ENCODE results near the gene TRAM2. TPM values are rescaled to one million over a fixed set of nuclear protein-coding genes. Genes with fewer than 3 reads are reported as not detected.

The TRAM2 gene
- total RNA-seq, 2 experiments from 2014 or later, result 7.1 to 7.6 TPM

DNA sequence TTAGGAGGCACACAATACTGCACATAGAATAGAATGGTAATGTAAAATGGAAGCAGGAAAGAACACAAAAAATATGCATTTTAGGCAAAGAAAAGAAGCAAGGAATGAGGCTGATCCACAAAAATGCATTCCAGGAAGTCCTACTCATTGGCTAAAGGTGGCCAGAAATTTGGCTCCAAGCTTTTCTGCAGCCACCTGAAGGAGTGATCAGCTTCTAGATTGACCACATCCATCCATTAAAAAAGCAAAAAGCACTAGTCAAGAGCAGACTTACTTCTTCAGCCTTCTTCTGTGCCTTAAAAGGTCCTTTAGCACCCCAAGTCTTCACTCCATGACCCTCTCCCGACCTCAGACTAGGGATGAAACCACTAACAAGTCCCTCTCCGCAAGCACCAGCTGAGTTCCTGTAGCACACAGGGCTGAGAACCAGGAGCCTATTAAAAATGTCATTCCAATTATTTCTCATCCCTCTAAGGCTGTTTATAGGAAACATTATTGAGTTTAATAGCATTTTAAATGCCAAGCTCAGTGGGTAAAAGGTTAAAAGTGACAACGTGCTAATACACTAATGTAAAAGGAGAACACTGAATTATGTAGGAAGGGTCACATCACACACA is 36.5 kb downstream of the TRAM2 start:
- H3K9me3 ChIP-seq (ENCODE audit: control insufficient read depth in 1 of 2, insufficient read depth in 1 of 2, low read length in 2 of 2), result no peaks in the 10 kb centered on the region
- no peak overlapping the region for H3K4me3 ChIP-seq (ENCODE audit: low read length)
- Mint-ChIP-seq H3K27ac (no peak overlapping the region), H3K27me3 (no peaks in the 10 kb centered on the region), H3K9me3 (no peaks in the 10 kb centered on the region), H3K4me1 (ENCODE audit: low read depth) (peaks cover 47% of the 10 kb centered on the region), H3K4me3 (no peak overlapping the region), H3K36me3 (ENCODE audit: low read depth) (peaks cover 6% of the 10 kb centered on the region)
- no peaks in the 10 kb centered on the region for H3K27me3 ChIP-seq (ENCODE audit: control insufficient read depth in 1 of 2, insufficient read depth in 2 of 2, low read length in 2 of 2)
- H3K4me1 ChIP-seq (ENCODE audit: insufficient read depth, low read length), result peaks cover 26% of the 10 kb centered on the region
- TF ChIP-seq CTCF (IDR thresholded peaks at IDR 0.05), result no peak
- no peak for ATAC-seq (ENCODE audit: poor library complexity)
- ChIA-PET POLR2A (no interaction called here), CTCF (interaction anchor here (0.6 kb wide), 1 partner anchor 270 kb away, joined by 4 read pairs; no protein-coding TSS in a partner anchor)
- no peak overlapping the region for H3K27ac ChIP-seq (ENCODE audit: low read depth in 1 of 2, low read length in 2 of 2)
- H3K36me3 ChIP-seq (ENCODE audit: insufficient read depth, low read length), result peaks cover 5% of the 10 kb centered on the region
- intact Hi-C loops (cut with DNase I, micrococcal nuclease), result no loop called here
- no peak for DNase-seq

- intact Hi-C loops (cut with DNase I, micrococcal nuclease), result no loop called here
- TF ChIP-seq CTCF (IDR thresholded peaks at IDR 0.05), result no peak
- CTCF ChIA-PET, result interaction anchor here (0.6 kb wide), 1 partner anchor 8 kb away, joined by 3 read pairs; no protein-coding TSS in a partner anchor
- H3K4me3 ChIP-seq (ENCODE audit: low read length), result no peak overlapping the region
- Mint-ChIP-seq H3K27ac (no peak overlapping the region), H3K27me3 (no peaks in the 10 kb centered on the region), H3K36me3 (ENCODE audit: low read depth) (peaks cover 12% of the 10 kb centered on the region), H3K4me3 (no peak overlapping the region), H3K9me3 (no peaks in the 10 kb centered on the region), H3K4me1 (ENCODE audit: low read depth) (peaks cover 55% of the 10 kb centered on the region)
- peaks cover 30% of the 10 kb centered on the region for H3K4me1 ChIP-seq (ENCODE audit: insufficient read depth, low read length)
- POLR2A ChIA-PET, result no interaction called here
- H3K27me3 ChIP-seq (ENCODE audit: control insufficient read depth in 1 of 2, insufficient read depth in 2 of 2, low read length in 2 of 2), result no peaks in the 10 kb centered on the region
- no peak overlapping the region for H3K27ac ChIP-seq (ENCODE audit: low read depth in 1 of 2, low read length in 2 of 2)
- ATAC-seq (ENCODE audit: poor library complexity) (no peak), DNase-seq (no peak)
- H3K36me3 ChIP-seq (ENCODE audit: insufficient read depth, low read length), result peaks cover 10% of the 10 kb centered on the region
- no peaks in the 10 kb centered on the region for H3K9me3 ChIP-seq (ENCODE audit: control insufficient read depth in 1 of 2, insufficient read depth in 1 of 2, low read length in 2 of 2)
Observed at GRCh38 chr6:52539607-52540006, 37.3 kb downstream of the TRAM2 start.

DNA sequence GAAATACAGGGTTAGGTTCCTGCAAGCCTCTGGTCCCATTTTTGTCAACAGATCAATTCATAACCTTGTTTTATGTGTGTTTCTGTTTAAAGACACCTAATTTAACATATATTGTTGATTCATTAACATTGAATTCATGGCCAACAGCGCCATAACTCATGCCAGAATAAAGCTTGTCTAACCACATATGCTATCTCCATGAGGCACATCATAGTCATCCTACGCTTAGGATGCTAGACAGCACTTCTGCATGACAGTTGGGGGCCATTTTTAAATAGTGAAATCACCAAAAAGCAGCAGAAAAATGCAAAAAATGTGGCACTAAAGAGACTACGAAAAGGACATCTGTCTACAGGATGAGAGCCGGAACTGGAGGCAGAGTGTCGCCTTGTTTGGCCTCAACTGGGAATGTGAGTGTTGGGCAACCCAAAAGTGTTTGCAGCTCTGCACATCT is 37.9 kb downstream of the TRAM2 start:
- H3K27me3 ChIP-seq (ENCODE audit: control insufficient read depth in 1 of 2, insufficient read depth in 2 of 2, low read length in 2 of 2), result no peaks in the 10 kb centered on the region
- no peak overlapping the region for H3K27ac ChIP-seq (ENCODE audit: low read depth in 1 of 2, low read length in 2 of 2)
- ATAC-seq (ENCODE audit: poor library complexity) (no peak), DNase-seq (no peak)
- H3K27ac Mint-ChIP-seq, result no peak overlapping the region
- no peaks in the 10 kb centered on the region for H3K9me3 Mint-ChIP-seq
- peaks cover 30% of the 10 kb centered on the region for H3K4me1 ChIP-seq (ENCODE audit: insufficient read depth, low read length)
- H3K36me3 ChIP-seq (ENCODE audit: insufficient read depth, low read length), result peaks cover 9% of the 10 kb centered on the region
- H3K27me3 Mint-ChIP-seq, result no peaks in the 10 kb centered on the region
- no peak overlapping the region for H3K4me3 ChIP-seq (ENCODE audit: low read length)
- intact Hi-C loops (cut with DNase I, micrococcal nuclease), result no loop called here
- no peak for TF ChIP-seq CTCF (IDR thresholded peaks at IDR 0.05)
- peaks cover 18% of the 10 kb centered on the region for H3K36me3 Mint-ChIP-seq (ENCODE audit: low read depth)
- CTCF ChIA-PET, result interaction anchor here (0.6 kb wide), 1 partner anchor 8 kb away, joined by 3 read pairs; no protein-coding TSS in a partner anchor
- H3K4me3 Mint-ChIP-seq, result no peak overlapping the region
- H3K4me1 Mint-ChIP-seq (ENCODE audit: low read depth), result peaks cover 56% of the 10 kb centered on the region
- H3K9me3 ChIP-seq (ENCODE audit: control insufficient read depth in 1 of 2, insufficient read depth in 1 of 2, low read length in 2 of 2), result no peaks in the 10 kb centered on the region
- POLR2A ChIA-PET, result no interaction called here

Measured in CD4-positive, alpha-beta T cell (primary cell).